Left cardiac atrium (tissue), 4 donors: ENCODE data around the gene B4GALT6. TPM values are rescaled to one million over a fixed set of nuclear protein-coding genes. Genes with fewer than 3 reads are reported as not detected.

Experiments
- ATAC-seq, 2 donors: fragments of 200-7000 bp; cut with Tn5 transposase; one replicate each; pipeline ENCODE4 v1.9.1; 2020; ENCODE audit warnings: mild to moderate bottlenecking in 2 of 2, moderate library complexity in 2 of 2
- DNase-seq: peaks from one replicate; pipeline ENCODE4 v3.0.0-alpha.2; 2020
- intact Hi-C, 2 donors: fragments of 100-400 bp; cut with DNase I; formaldehyde crosslinking; loops; one replicate each; pipeline versions ENCODE4 v1.14.1 to v1.15.1; 2022 to 2023
- total RNA-seq, 2 donors: library from RNA; stranded (reverse); fragmentation: NEBNext Ultra II Directional; extraction: Animal tissue kit (Norgen Biotek cat#: 25700); gene quantifications; one replicate each; pipeline ENCODE4 v1.2.1, GENCODE V29; 2021
- donor health status: DM: no; HTN: yes; CAD: no.
- donor health status: DM: no; HTN: yes; CAD: no; lungs with severe emphysema.
- donor health status: DM: yes; HTN: yes; CAD: no.
- donor health status: Dilated cardiomyopathy.

B4GALT6 gene
- total RNA-seq, 2 donors from 2014 or later = 7.9 to 12.0 TPM

DNA sequence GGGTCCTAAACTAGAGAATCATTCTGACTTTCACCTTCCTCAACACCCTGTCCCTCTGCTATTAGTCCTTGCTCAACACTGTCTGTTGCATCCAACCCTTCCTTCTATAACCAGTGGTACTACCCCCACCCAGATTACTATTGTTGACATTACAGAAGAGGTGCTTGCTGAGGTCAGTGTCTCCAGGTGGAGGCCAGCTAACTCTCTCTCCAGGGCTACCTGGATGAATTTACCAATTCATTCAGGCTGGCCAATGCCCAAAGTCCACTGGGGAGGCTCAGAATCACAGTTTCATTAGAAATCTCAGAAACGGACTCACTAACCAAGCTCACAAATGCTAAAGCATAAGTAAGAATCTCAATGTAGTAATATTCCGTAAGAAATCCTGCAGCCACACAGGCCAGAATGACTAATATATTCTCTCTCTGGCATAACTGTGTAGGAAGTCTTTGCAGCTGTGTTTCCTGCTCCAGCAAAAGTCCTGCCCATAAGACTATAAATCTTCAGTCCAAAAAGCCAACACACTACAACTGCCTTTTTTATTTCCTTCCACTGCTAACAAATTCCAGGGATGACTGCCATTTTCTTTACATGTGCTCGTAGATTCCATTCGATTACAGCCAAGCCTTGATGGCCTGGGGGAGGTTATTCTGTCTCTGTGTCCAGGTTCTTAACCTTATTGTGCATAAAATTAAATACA is 102.7 kb downstream of the B4GALT6 start:
- no peak for DNase-seq
- ATAC-seq = no peak
- intact Hi-C loops = no loop called here

DNA sequence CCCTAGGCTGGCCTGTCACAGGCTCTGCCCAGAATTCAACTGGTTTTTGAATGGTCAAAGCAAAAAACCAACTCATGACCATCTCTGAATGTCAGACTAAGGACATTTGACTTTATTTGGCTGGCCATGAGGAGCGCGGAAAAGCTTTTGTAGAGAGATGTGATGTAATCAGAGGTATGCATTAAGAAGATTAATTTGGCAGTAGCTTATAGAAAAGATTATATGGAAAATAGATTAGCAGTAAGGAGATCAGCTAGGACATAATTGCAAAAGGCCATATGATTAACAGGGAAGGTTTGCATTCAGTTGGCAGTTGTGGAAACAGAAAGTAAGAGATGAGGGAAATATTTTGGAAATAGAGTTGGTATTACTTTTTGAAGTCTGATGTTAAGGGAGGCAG is 105.0 kb downstream of the B4GALT6 start:
- no peak for ATAC-seq
- no peak for DNase-seq
- intact Hi-C loops = no loop called here

DNA sequence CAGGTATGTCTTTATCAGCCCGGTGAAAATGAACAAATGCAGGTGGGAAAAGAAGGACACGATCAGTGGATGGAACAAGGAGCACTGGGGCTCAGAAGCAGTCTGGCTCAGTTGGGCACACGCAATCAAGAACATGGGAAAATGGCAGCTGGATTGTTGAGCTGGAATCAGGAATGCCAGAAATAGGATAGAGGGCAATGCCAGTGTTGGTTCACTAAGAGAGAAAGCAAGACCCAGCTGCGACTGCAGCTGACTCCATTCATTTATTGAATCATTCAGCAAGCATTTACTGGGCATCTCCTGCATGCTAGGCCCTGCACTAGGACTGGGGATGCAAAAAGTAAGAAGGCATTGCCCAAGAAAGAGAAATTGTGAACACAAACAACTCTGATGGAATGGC is 106.3 kb downstream of the B4GALT6 start:
- DNase-seq (no peak), ATAC-seq (no peak)
- intact Hi-C loops = no loop called here

DNA sequence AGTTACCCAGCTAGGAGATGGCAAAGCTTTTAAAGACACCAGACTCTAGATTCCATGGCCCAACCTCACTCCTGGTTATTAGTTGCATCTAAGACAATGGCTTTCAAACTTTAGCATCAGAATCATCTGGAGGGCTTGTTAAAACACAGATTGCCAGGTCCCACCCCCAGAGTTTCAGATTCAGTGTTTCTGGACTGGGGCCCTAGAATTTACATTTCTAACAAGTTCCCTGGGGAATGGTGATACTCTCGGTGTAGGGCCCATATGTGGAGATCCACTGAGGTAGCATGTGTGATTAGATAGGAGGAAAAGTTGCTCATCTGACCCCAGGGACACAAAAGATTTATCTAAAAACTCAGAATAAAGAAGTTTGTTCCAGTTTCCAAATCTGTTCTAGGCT is 107.2 kb downstream of the B4GALT6 start:
- no peak for ATAC-seq
- DNase-seq = no peak
- intact Hi-C loops = no loop called here

DNA sequence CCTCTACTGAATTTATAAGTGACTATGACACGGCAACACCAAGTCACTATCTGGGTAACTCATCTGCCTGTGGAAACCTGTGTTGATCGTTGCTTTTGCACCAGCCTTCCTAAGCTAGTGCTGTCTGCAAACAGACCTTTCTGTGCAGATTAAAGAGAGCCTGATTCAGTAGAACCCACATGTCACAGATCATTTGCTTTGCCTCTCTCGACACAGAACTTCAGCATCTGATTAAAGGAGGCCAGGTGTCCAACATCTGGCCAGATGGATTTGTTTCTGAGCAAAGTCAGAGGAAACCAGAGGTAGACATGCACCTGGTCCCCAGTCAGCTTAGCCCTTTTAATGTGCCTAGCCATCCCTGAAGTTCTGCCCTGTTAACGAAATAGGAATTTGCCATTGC is 107.7 kb downstream of the B4GALT6 start:
- DNase-seq (no peak), ATAC-seq (no peak)
- intact Hi-C loops = no loop called here

DNA sequence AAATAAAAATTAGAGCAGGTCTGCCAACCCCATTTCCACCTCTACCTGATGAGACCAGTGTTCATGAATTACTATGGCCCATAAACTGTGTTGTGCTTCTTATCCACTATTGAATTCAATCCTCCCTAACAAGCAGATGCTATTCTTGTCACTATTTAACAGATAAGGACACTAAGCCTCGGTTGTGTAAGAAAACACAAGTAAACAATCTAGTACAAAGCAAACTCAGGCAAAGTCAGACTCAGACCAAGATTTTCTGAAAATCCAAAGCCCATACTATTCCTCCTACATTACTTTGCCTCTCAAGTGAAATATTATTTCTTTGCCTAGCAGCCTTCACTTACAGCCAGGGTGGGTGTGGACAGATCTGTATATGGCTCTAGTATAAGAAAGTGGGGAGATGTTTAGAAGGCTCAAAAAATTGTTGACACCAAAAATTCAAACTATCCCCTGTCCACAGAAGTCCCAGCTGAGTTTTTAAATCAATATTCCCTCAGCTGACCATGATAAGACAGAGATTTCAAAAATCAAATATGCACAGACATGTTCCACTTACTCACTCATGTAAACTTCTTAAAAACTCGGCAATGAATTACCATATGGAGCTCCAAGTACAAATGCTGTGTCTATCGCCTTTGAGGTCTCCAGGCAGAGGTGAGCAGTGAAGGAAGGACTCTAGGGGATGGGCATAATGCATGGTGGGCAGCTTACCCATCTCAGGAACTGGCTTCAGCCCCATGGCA is 108.7 kb downstream of the B4GALT6 start:
- intact Hi-C loops = no loop called here
- DNase-seq = no peak
- ATAC-seq = no peak

DNA sequence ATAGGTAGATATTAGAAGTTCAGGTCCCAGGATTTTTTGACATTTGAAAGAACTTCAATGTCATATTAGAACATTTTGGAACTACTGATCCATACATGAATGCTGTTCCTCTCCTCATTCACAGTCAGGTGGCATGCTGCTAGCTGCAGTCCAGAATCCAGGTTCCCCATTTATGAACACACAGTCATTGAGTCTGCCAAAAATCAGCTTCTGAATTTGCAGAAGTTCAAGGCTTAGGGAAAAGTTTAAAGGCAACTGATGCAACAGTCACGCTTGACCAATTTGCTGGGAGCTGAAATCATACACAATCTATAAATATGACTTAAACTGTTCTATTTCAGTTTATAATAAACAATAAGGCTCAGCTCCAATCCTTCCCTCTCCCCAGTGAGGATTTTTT is 110.0 kb downstream of the B4GALT6 start:
- DNase-seq = no peak
- intact Hi-C loops = no loop called here
- ATAC-seq = no peak

Other genes starting within 250 kb of the B4GALT6 start
- not detected for gene DSG3, start 236.8 kb downstream of the B4GALT6 start, total RNA-seq
- 10 to 100 TPM; 47.5 to 51.0 TPM for gene DSG2, start 186.4 kb downstream of the B4GALT6 start, total RNA-seq
- under 1 TPM in 1 of 2 donors, not detected in 1; 0.34 TPM for gene TTR, start 92.7 kb downstream of the B4GALT6 start, total RNA-seq
- gene SLC25A52, start 76.3 kb upstream of the B4GALT6 start, total RNA-seq = not detected